ENCODE data around the gene ARHGEF6.

DNA sequence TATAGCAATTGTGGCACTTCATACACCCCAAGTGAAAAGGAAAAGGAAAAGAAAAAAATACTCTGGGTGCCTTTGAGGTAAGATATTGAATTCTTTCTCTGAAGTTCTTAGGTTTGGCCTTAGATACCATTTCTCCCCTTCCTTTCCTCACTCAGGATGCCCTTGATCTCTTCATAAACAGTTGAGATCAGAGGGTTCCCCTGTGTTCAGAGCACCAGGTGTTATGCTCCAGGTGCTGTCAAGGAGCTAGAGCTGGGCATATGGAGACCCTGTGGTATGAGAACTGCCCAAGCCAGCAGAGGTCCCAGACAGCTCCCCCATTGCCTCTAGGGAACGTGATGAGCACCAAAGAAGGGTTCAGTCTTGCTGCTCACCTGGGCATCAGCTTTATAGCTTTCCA, 149.9 kb downstream of the ARHGEF6 start:
- TF ChIP-seq CTCF (IDR thresholded peaks at IDR 0.05; ENCODE audit: low read depth, low read length): no peak
- no peak for TF ChIP-seq POLR2A (IDR thresholded peaks at IDR 0.05; ENCODE audit: extremely low read depth, insufficient read length)
